NCI-H446 treated with DMSO at 0.1 percent for 48 hours (cell line): ENCODE measurements around the gene EAPP.
"Not testable (repeated sequence)": the region's sequence is repeated elsewhere in the genome, so short reads cannot be mapped to it uniquely, and the experiment has no call there.

ENCODE experiments used
- DNase-seq: peaks from one replicate; lab custom pipeline; 2025; lab: John Stamatoyannopoulos, UW

The EAPP gene

GRCh38 chr14:34538096-34538495, 1.4 kb downstream of the EAPP start:
- not testable (repeated sequence) for DNase-seq

GRCh38 chr14:34537677-34538009, 1.9 kb downstream of the EAPP start:
- DNase-seq: no peak

- DNase-seq: no peak
Measured at GRCh38 chr14:34536951-34537676, 2.4 kb downstream of the EAPP start.

GRCh38 chr14:34527591-34527990, 11.9 kb downstream of the EAPP start:
- no peak for DNase-seq

GRCh38 chr14:34524216-34524615, 15.3 kb downstream of the EAPP start:
- not testable (repeated sequence) for DNase-seq

GRCh38 chr14:34522496-34522895, 17.0 kb downstream of the EAPP start:
- no peak for DNase-seq

GRCh38 chr14:34521071-34521470, 18.4 kb downstream of the EAPP start:
- not testable (repeated sequence) for DNase-seq

GRCh38 chr14:34520304-34520970, 19.1 kb downstream of the EAPP start:
- not testable (repeated sequence) for DNase-seq

GRCh38 chr14:34507884-34508283, 31.6 kb downstream of the EAPP start:
- no peak for DNase-seq

- DNase-seq: no peak
Measured at GRCh38 chr14:34507459-34507858, 32.0 kb downstream of the EAPP start.

GRCh38 chr14:34505124-34505491, 34.4 kb downstream of the EAPP start:
- DNase-seq: not testable (repeated sequence)

GRCh38 chr14:34504027-34504426, 35.5 kb downstream of the EAPP start:
- not testable (repeated sequence) for DNase-seq

GRCh38 chr14:34502545-34503225, 36.8 kb downstream of the EAPP start:
- DNase-seq: no peak

- DNase-seq: no peak
Measured at GRCh38 chr14:34502001-34502400, 37.5 kb downstream of the EAPP start.

GRCh38 chr14:34501004-34501580, 38.4 kb downstream of the EAPP start:
- DNase-seq: no peak

- DNase-seq: peak; percentile 27
Measured at GRCh38 chr14:34498684-34499412, 40.7 kb downstream of the EAPP start.

GRCh38 chr14:34496679-34497513, 42.6 kb downstream of the EAPP start:
- peak; percentile 68 for DNase-seq

- no peak for DNase-seq
Measured at GRCh38 chr14:34496007-34496678, 43.4 kb downstream of the EAPP start.

- DNase-seq: no peak
Measured at GRCh38 chr14:34489324-34489723, 50.2 kb downstream of the EAPP start.

- DNase-seq: no peak
Measured at GRCh38 chr14:34488528-34488927, 51.0 kb downstream of the EAPP start.

- DNase-seq: no peak
Measured at GRCh38 chr14:34484726-34485125, 54.8 kb downstream of the EAPP start.
